GM18505 (cell line): ENCODE data around the gene LGALS8.
"Not testable (repeated sequence)": the region's sequence is repeated elsewhere in the genome, so short reads cannot be mapped to it uniquely, and the experiment has no call there.

Experiments
- ATAC-seq: cut with Tn5 transposase; IDR thresholded peaks from one replicate; pipeline ENCODE4 v1.9.1; 2021; ENCODE audit not compliant: unreplicated experiment
- POLR2A ChIP-seq: IDR thresholded peaks from 4 replicates; pipeline ENCODE4 v1.6.1; 2011; ENCODE audit warnings: borderline replicate concordance; ENCODE audit not compliant: insufficient read depth, insufficient read length; ENCODE audit errors: extremely low read depth

The LGALS8 gene

GRCh38 chr1:236523704-236524141 lies at the start of gene LGALS8:
Gene LGALS8, plus strand, starts transcription at chr1:236523982. Its CDS starts 2,089 bp downstream, at chr1:236526071.
- TF ChIP-seq POLR2A, result no peak
- peak; percentile 66 for ATAC-seq

GRCh38 chr1:236476019-236476418 lies 47.8 kb upstream of the LGALS8 start:
- ATAC-seq, result no peak
- no peak for TF ChIP-seq POLR2A

GRCh38 chr1:236480758-236481436 lies 42.9 kb upstream of the LGALS8 start:
- TF ChIP-seq POLR2A, result no peak
- ATAC-seq, result no peak

- ATAC-seq, result no peak
Measured at GRCh38 chr1:236484310-236484971, 39.3 kb upstream of the LGALS8 start.

GRCh38 chr1:236486356-236487002 lies 37.3 kb upstream of the LGALS8 start:
- no peak for ATAC-seq
- TF ChIP-seq POLR2A, result no peak

More at GRCh38 chr1:236484310-236484971, 39.3 kb upstream of the LGALS8 start:
- no peak for TF ChIP-seq POLR2A

- ATAC-seq, result not testable (repeated sequence)
Measured at GRCh38 chr1:236489161-236489560, 34.6 kb upstream of the LGALS8 start.

- ATAC-seq, result no peak
- no peak for TF ChIP-seq POLR2A
Measured at GRCh38 chr1:236489710-236490377, 33.9 kb upstream of the LGALS8 start.

GRCh38 chr1:236491469-236492136 lies 32.2 kb upstream of the LGALS8 start:
- no peak for TF ChIP-seq POLR2A
- no peak for ATAC-seq

GRCh38 chr1:236492378-236492777 lies 31.4 kb upstream of the LGALS8 start:
- no peak for TF ChIP-seq POLR2A
- ATAC-seq, result no peak

GRCh38 chr1:236494082-236494481 lies 29.7 kb upstream of the LGALS8 start:
- no peak for TF ChIP-seq POLR2A
- ATAC-seq, result no peak

GRCh38 chr1:236494586-236495466 lies 29.0 kb upstream of the LGALS8 start:
- no peak for TF ChIP-seq POLR2A
- ATAC-seq, result no peak

- no peak for ATAC-seq
- TF ChIP-seq POLR2A, result no peak
Measured at GRCh38 chr1:236495467-236496112, 28.2 kb upstream of the LGALS8 start.

- no peak for TF ChIP-seq POLR2A
- no peak for ATAC-seq
Measured at GRCh38 chr1:236497908-236498307, 25.9 kb upstream of the LGALS8 start.
